Measurements from ENCODE around the gene COX8C.
"Not testable (repeated sequence)": the region's sequence is repeated elsewhere in the genome, so short reads cannot be mapped to it uniquely, and the experiment has no call there.

COX8C gene

GRCh38 chr14:93322929-93323599 lies 23.9 kb upstream of the COX8C start:
- peak; percentile 64 for DNase-seq

GRCh38 chr14:93323600-93324174 lies 23.3 kb upstream of the COX8C start:
- DNase-seq: peak; percentile 78

GRCh38 chr14:93326196-93326595 lies 20.8 kb upstream of the COX8C start:
- DNase-seq: no peak

GRCh38 chr14:93328546-93328945 lies 18.4 kb upstream of the COX8C start:
- DNase-seq: no peak

GRCh38 chr14:93329965-93330608 lies 16.9 kb upstream of the COX8C start:
- DNase-seq: no peak

- no peak for DNase-seq
Observed at GRCh38 chr14:93330609-93331000, 16.4 kb upstream of the COX8C start.

GRCh38 chr14:93331002-93331727 lies 15.8 kb upstream of the COX8C start:
- DNase-seq: peak; percentile 62

GRCh38 chr14:93331728-93332396 lies 15.1 kb upstream of the COX8C start:
- no peak for DNase-seq

- peak; percentile 60 for DNase-seq
Observed at GRCh38 chr14:93332397-93332852, 14.6 kb upstream of the COX8C start.

GRCh38 chr14:93332853-93333630 lies 13.9 kb upstream of the COX8C start, which contains the start of gene BTBD7:
BTBD7 (minus strand) TSS chr14:93333036; CDS start chr14:93296051, 36,985 bp downstream.
- peak; percentile 97 for DNase-seq

- no peak for DNase-seq
Observed at GRCh38 chr14:93333631-93334103, 13.3 kb upstream of the COX8C start.

- no peak for DNase-seq
Observed at GRCh38 chr14:93337143-93337753, 9.7 kb upstream of the COX8C start.

- DNase-seq: no peak
Observed at GRCh38 chr14:93337884-93338283, 9.1 kb upstream of the COX8C start.

- DNase-seq: peak; percentile 92
Observed at GRCh38 chr14:93343266-93343665, 3.7 kb upstream of the COX8C start.

- DNase-seq: no peak
Observed at GRCh38 chr14:93343797-93344196, 3.2 kb upstream of the COX8C start.

GRCh38 chr14:93347850-93348249 lies 868 bp downstream of the COX8C start:
- no peak for DNase-seq

GRCh38 chr14:93348292-93348691 lies 1.3 kb downstream of the COX8C start:
- DNase-seq: no peak

GRCh38 chr14:93354873-93355272 lies 7.9 kb downstream of the COX8C start:
- not testable (repeated sequence) for DNase-seq

GRCh38 chr14:93368996-93369712 lies 22.2 kb downstream of the COX8C start:
- DNase-seq: peak; percentile 19

- peak; percentile 81 for DNase-seq
Observed at GRCh38 chr14:93369713-93370266, 22.8 kb downstream of the COX8C start.
